ENCODE data around the gene SSX4.
"Not testable (repeated sequence)": the region's sequence is repeated elsewhere in the genome, so short reads cannot be mapped to it uniquely, and the experiment has no call there.

The SSX4 gene

GRCh38 chrX:48430166-48430565, 46.8 kb downstream of the SSX4 start:
- H3K9me3 Mint-ChIP-seq; H3K36me3 Mint-ChIP-seq (ENCODE audit: insufficient read depth); DNase-seq (ENCODE audit: low spot score in 2 of 2); H3K4me1 Mint-ChIP-seq; H3K4me3 Mint-ChIP-seq; ATAC-seq (replicated peaks; ENCODE audit: extremely low read depth, poor library complexity, severe bottlenecking); H3K27ac Mint-ChIP-seq (ENCODE audit: low read depth); H3K27me3 Mint-ChIP-seq: not testable (repeated sequence)

- not testable (repeated sequence) for ATAC-seq (replicated peaks; ENCODE audit: extremely low read depth, poor library complexity, severe bottlenecking); H3K27ac Mint-ChIP-seq (ENCODE audit: low read depth); H3K4me1 Mint-ChIP-seq; H3K4me3 Mint-ChIP-seq; H3K9me3 Mint-ChIP-seq; H3K36me3 Mint-ChIP-seq (ENCODE audit: insufficient read depth); DNase-seq (ENCODE audit: low spot score in 2 of 2)
- peaks cover 18% of the 10 kb centered on the region for H3K27me3 Mint-ChIP-seq
Observed at GRCh38 chrX:48433713-48434112, 50.4 kb downstream of the SSX4 start.

Measured in central memory CD8-positive, alpha-beta T cell (primary cell).